Pancreas (tissue), 10 donors: ENCODE measurements around the gene BACH2. TPM values are rescaled to one million over a fixed set of nuclear protein-coding genes. Genes with fewer than 3 reads are reported as not detected.
A peak's percentile ranks its signal among the peaks of the same experiment; 100 is the strongest.

Source experiments
- ATAC-seq, 4 donors: fragments of 200-7000 bp; cut with Tn5 transposase; one replicate each; pipeline versions ENCODE4 v1.8.0 to v1.9.1; 2020; ENCODE audit warnings: mild to moderate bottlenecking in 4 of 4, moderate library complexity in 4 of 4
- DNase-seq, 6 donors: peaks; one replicate each; pipeline ENCODE4 v3.0.0-alpha.2; 2020
- FAIRE-seq: peaks from 2 replicates; lab custom pipeline; 2012; peaks lifted over from hg19 to GRCh38; lab: Jason Lieb, UNC
- H3K27ac ChIP-seq, 4 donors: fragments of 200-600 bp; sonication (generic); 1 replicate in 3 of 4; 2 replicates in 1 of 4; pipeline versions ENCODE4 v1.5.0 to v1.8.0; 2020
- H3K27me3 ChIP-seq, 4 donors: fragments of 200-600 bp; one replicate each; pipeline ENCODE4 v1.8.0; 2021
- H3K36me3 ChIP-seq, 3 donors: fragments of 200-600 bp; sonication (generic) in 1 of 3; one replicate each; pipeline versions ENCODE4 v1.5.0 to v1.8.0; 2020 to 2021
- H3K4me1 ChIP-seq, 3 donors: fragments of 200-600 bp; one replicate each; pipeline ENCODE4 v1.8.0; 2021
- H3K4me3 ChIP-seq, 4 donors: fragments of 200-600 bp; sonication (generic) in 2 of 4; one replicate each; pipeline versions ENCODE4 v1.5.0 to v1.8.0; 2020 to 2021
- H3K9me3 ChIP-seq, 4 donors: fragments of 200-600 bp; one replicate each; pipeline ENCODE4 v1.8.0; 2021
- CTCF ChIP-seq, 4 donors: fragments of 200-600 bp; sonication (generic) in 3 of 4; IDR thresholded peaks; one replicate each; pipeline versions ENCODE4 v1.5.0 to v1.8.0; 2021; ENCODE audit warnings: antibody characterized with exemption in 4 of 4
- WGBS, 2 donors: extraction: QIAGEN DNeasy Blood & Tissue Kit; methylation state at CpG; one replicate each; pipeline ENCODE4 v1.1.7; 2013; 5-methylcytosine and 5-hydroxymethylcytosine counted together
- intact Hi-C, 3 donors: fragments of 100-400 bp; cut with DNase I; formaldehyde crosslinking; loops; one replicate each; pipeline versions ENCODE4 v1.11.1 to v1.14.2; 2022
- polyA plus RNA-seq, 2 donors: library from polyadenylated mRNA; stranded (reverse); fragments of 200-250 nt; gene quantifications; one replicate each; pipeline ENCODE4 v1.2.3, GENCODE V29; 2013
- total RNA-seq, 6 donors: library from RNA; stranded (reverse); fragmentation: NEBNext Ultra II Directional in 4 of 6; extraction: Animal tissue kit (Norgen Biotek cat#: 25700) in 4 of 6; gene quantifications; one replicate each; pipeline versions ENCODE4 v1.2.1 to v1.2.4, GENCODE V29; 2021 to 2023
- donor health status: healthy with polysubstance abuse.
- donor health status: DM: no; HTN: no; CAD: no; lungs with moderate emphysema.
- donor health status: DM: no; HTN: no; CAD: no.
- donor health status: control.
- donor health status: control.
- donor health status: Bipolar disorder and iron deficiency.
- donor health status: DM: yes; HTN: yes; CAD: no.
- donor health status: DM: no; HTN: no; CAD: no.
- donor health status: DM: no; HTN: no; CAD: no.
- donor health status: DM: yes; HTN: yes; CAD: no.

Gene BACH2
- total and polyA plus RNA-seq, 8 donors, result 0.61 to 8.0 (median 4.9) TPM

GRCh38 chr6:90297115-90297866 is 648 bp upstream of the BACH2 start:
- Histone ChIP-seq H3K27ac (peak overlapping the region; percentile 48 to 78 (median 70)), H3K4me1 (peaks cover 4 to 8% (median 6%) of the 10 kb centered on the region in 3 donors), H3K9me3 (no peaks in the 10 kb centered on the region), H3K36me3 (no peaks in the 10 kb centered on the region), H3K27me3 (no peaks in the 10 kb centered on the region), H3K4me3 (peak overlapping the region; percentile 60 to 80 (median 74))
- DNase-seq, result peak in 3 of 6 donors; percentile 15 to 71 (median 33)
- 24 to 25% methylated on average over 30 to 31 of the region's 31 CpGs for WGBS, 2 donors
- intact Hi-C loops, result no loop called here
- no peak for TF ChIP-seq CTCF (IDR thresholded peaks at IDR 0.05)
- no peak for FAIRE-seq
- no peak for ATAC-seq

GRCh38 chr6:90295854-90296340 is 746 bp downstream of the BACH2 start:
- no peak for FAIRE-seq
- intact Hi-C loops, result no loop called here
- WGBS, 2 donors, result 0% methylated on average over 46 to 57 of the region's 57 CpGs

GRCh38 chr6:90294989-90295853 is 1.4 kb downstream of the BACH2 start:
- ATAC-seq (peak; percentile 51 to 80 (median 74)), DNase-seq (peak; percentile 33 to 85 (median 58)), FAIRE-seq (no peak)
- Histone ChIP-seq H3K9me3 (no peaks in the 10 kb centered on the region), H3K4me3 (peak overlapping the region; percentile 60 to 80 (median 74)), H3K36me3 (no peaks in the 10 kb centered on the region), H3K4me1 (peaks cover 9 to 14% (median 13%) of the 10 kb centered on the region in 3 donors), H3K27me3 (no peaks in the 10 kb centered on the region), H3K27ac (peak overlapping the region; percentile 23 to 78 (median 70))
- WGBS, 2 donors, result 1% methylated on average over 76 to 79 of the region's 79 CpGs
- intact Hi-C loops, result no loop called here
- TF ChIP-seq CTCF (IDR thresholded peaks at IDR 0.05), result peak in 1 of 4 donors; percentile 4

More at GRCh38 chr6:90295854-90296340, 746 bp downstream of the BACH2 start:
- Histone ChIP-seq H3K4me1 (peaks cover 9 to 14% (median 13%) of the 10 kb centered on the region in 3 donors), H3K36me3 (no peaks in the 10 kb centered on the region), H3K27me3 (no peaks in the 10 kb centered on the region), H3K4me3 (peak overlapping the region; percentile 60 to 80 (median 74)), H3K9me3 (no peaks in the 10 kb centered on the region), H3K27ac (peak overlapping the region; percentile 23 to 78 (median 70))
- DNase-seq (peak; percentile 56 to 84 (median 68)), ATAC-seq (peak; percentile 65 to 79 (median 74))
- no peak for TF ChIP-seq CTCF (IDR thresholded peaks at IDR 0.05)

GRCh38 chr6:90294614-90294988 is 2.0 kb downstream of the BACH2 start:
- Histone ChIP-seq H3K36me3 (no peaks in the 10 kb centered on the region), H3K27me3 (no peaks in the 10 kb centered on the region), H3K9me3 (no peaks in the 10 kb centered on the region), H3K4me3 (peak overlapping the region in 3 of 4 donors; percentile 60 to 79 (median 68)), H3K27ac (no peak overlapping the region), H3K4me1 (peaks cover 9 to 14% (median 13%) of the 10 kb centered on the region in 3 donors)
- ATAC-seq, result no peak
- 61 to 64% methylated on average over 15 of the region's 15 CpGs for WGBS, 2 donors
- no peak for DNase-seq
- no peak for TF ChIP-seq CTCF (IDR thresholded peaks at IDR 0.05)
- FAIRE-seq, result no peak
- intact Hi-C loops, result no loop called here
